Activated B cell treated with CpG ODN at 0.5 μM for 24 hours (primary cell): ENCODE results near the gene NME9. TPM values are rescaled to one million over a fixed set of nuclear protein-coding genes. Genes with fewer than 3 reads are reported as not detected.

Experiments
- ATAC-seq: fragments of 200-7000 bp; cut with Tn5 transposase; one replicate; pipeline ENCODE4 v1.10.0; 2021; ENCODE audit warnings: low read depth, mild to moderate bottlenecking, moderate library complexity
- CTCF ChIA-PET: fragments of 350-600 bp; sonication (Branson Sonifier 250); formaldehyde crosslinking; loops from one replicate; lab custom pipeline; 2021; ENCODE audit warnings: antibody characterized with exemption; lab: Charles Lee
- POLR2A ChIA-PET: fragments of 350-600 bp; sonication (Branson Sonifier 250); formaldehyde crosslinking; loops from one replicate; lab custom pipeline; 2021; ENCODE audit warnings: antibody characterized with exemption; lab: Charles Lee
- DNase-seq: peaks from one replicate; pipeline ENCODE4 v3.0.0; 2022
- H3K27ac Mint-ChIP-seq: one replicate; pipeline ENCODE4 v1.8.0; 2020; ENCODE audit warnings: mixed read lengths
- H3K27me3 Mint-ChIP-seq: one replicate; pipeline ENCODE4 v1.8.0; 2021; ENCODE audit warnings: mixed read lengths
- H3K36me3 Mint-ChIP-seq: one replicate; pipeline ENCODE4 v1.8.0; 2021; ENCODE audit warnings: low read depth, mixed read lengths
- H3K4me1 Mint-ChIP-seq: one replicate; pipeline ENCODE4 v1.8.0; 2021; ENCODE audit warnings: mixed read lengths
- H3K4me3 Mint-ChIP-seq: one replicate; pipeline ENCODE4 v1.8.0; 2020; ENCODE audit warnings: mild to moderate bottlenecking, mixed read lengths
- H3K9me3 Mint-ChIP-seq: one replicate; pipeline ENCODE4 v1.8.0; 2020; ENCODE audit warnings: mixed read lengths
- CTCF ChIP-seq: fragments of 200-600 bp; IDR thresholded peaks from one replicate; pipeline ENCODE4 v1.8.0; 2022; ENCODE audit warnings: antibody characterized with exemption, mild to moderate bottlenecking
- intact Hi-C: fragments of 100-400 bp; cut with micrococcal nuclease; formaldehyde crosslinking; loops from one replicate; pipeline ENCODE4 v1.15.1; 2024
- total RNA-seq: library from RNA; stranded (reverse); gene quantifications from 2 replicates; pipeline ENCODE4 v1.2.3, GENCODE V29; 2022

Gene NME9
- total RNA-seq, 1 donor from 2014 or later: not detected

- TF ChIP-seq CTCF: no peak
- ATAC-seq (no peak), DNase-seq (no peak)
- intact Hi-C loops: no loop called here
- peaks cover 12% of the 10 kb centered on the region for H3K4me1 Mint-ChIP-seq
- ChIA-PET POLR2A (interaction anchor here (0.6 kb wide), 1 partner anchor 15 kb away, joined by 6 read pairs; no protein-coding TSS in a partner anchor), CTCF (no interaction called here)
- H3K9me3 Mint-ChIP-seq: peaks cover 2% of the 10 kb centered on the region
- peaks cover 66% of the 10 kb centered on the region for H3K27me3 Mint-ChIP-seq
- no peak overlapping the region for H3K27ac Mint-ChIP-seq
- H3K36me3 Mint-ChIP-seq: no peaks in the 10 kb centered on the region
- H3K4me3 Mint-ChIP-seq: no peak overlapping the region
Measured at GRCh38 chr3:138349926-138350665, 20.4 kb upstream of the NME9 start.

GRCh38 chr3:138348754-138349739 is 19.4 kb upstream of the NME9 start:
- Mint-ChIP-seq H3K27me3 (peaks cover 69% of the 10 kb centered on the region), H3K9me3 (peaks cover 2% of the 10 kb centered on the region), H3K4me1 (peaks cover 12% of the 10 kb centered on the region), H3K36me3 (no peaks in the 10 kb centered on the region), H3K27ac (no peak overlapping the region), H3K4me3 (no peak overlapping the region)
- TF ChIP-seq CTCF: no peak
- DNase-seq: no peak
- ChIA-PET POLR2A (no interaction called here), CTCF (no interaction called here)
- intact Hi-C loops: no loop called here
- no peak for ATAC-seq

GRCh38 chr3:138347960-138348753 is 18.5 kb upstream of the NME9 start, which contains the start of gene MRAS:
MRAS (plus strand) TSS chr3:138348579; CDS start chr3:138372884, 24,305 bp downstream.
- Mint-ChIP-seq H3K27me3 (peaks cover 71% of the 10 kb centered on the region), H3K27ac (no peak within 1 kb of the TSS)
- intact Hi-C loops: no loop called here

GRCh38 chr3:138344754-138345153 is 15.1 kb upstream of the NME9 start:
- intact Hi-C loops: no loop called here
- Mint-ChIP-seq H3K9me3 (peaks cover 7% of the 10 kb centered on the region), H3K4me3 (no peak overlapping the region), H3K27me3 (peaks cover 72% of the 10 kb centered on the region), H3K4me1 (peaks cover 12% of the 10 kb centered on the region), H3K27ac (no peak overlapping the region), H3K36me3 (no peaks in the 10 kb centered on the region)
- DNase-seq (no peak), ATAC-seq (no peak)
- ChIA-PET CTCF (no interaction called here), POLR2A (no interaction called here)
- TF ChIP-seq CTCF: no peak

More at GRCh38 chr3:138347960-138348753, 18.5 kb upstream of the NME9 start, which contains the start of gene MRAS:
- ChIA-PET POLR2A (no interaction called here), CTCF (no interaction called here)
- peaks cover 2% of the 10 kb centered on the region for H3K9me3 Mint-ChIP-seq
- ATAC-seq: no peak
- no peak for DNase-seq
- peak within 1 kb of the TSS; percentile 81 for H3K4me3 Mint-ChIP-seq
- H3K36me3 Mint-ChIP-seq: no peaks in the 10 kb centered on the region
- H3K4me1 Mint-ChIP-seq: peaks cover 12% of the 10 kb centered on the region
- TF ChIP-seq CTCF: no peak
